ENCODE data around the gene EFCAB8. TPM values are rescaled to one million over a fixed set of nuclear protein-coding genes. Genes with fewer than 3 reads are reported as not detected.

The EFCAB8 gene
- total RNA-seq, 4 donors from 2014 or later = 1.4 to 1.5 TPM; not detected in 2

GRCh38 chr20:33010133-33010504 lies 151.4 kb downstream of the EFCAB8 start:
- H3K4me1 ChIP-seq = no peaks in the 10 kb centered on the region
- no peaks in the 10 kb centered on the region for H3K27me3 ChIP-seq
- intact Hi-C loops (cut with DNase I; ENCODE audit: low total_unique reads) = no loop called here
- H3K36me3 ChIP-seq = no peaks in the 10 kb centered on the region
- H3K4me3 ChIP-seq = no peak overlapping the region
- no peak for TF ChIP-seq POLR2A (IDR thresholded peaks at IDR 0.05)
- TF ChIP-seq CTCF (IDR thresholded peaks at IDR 0.05) = no peak
- no peaks in the 10 kb centered on the region for H3K9me3 ChIP-seq
- no peak overlapping the region for H3K27ac ChIP-seq
- DNase-seq = no peak

DNA sequence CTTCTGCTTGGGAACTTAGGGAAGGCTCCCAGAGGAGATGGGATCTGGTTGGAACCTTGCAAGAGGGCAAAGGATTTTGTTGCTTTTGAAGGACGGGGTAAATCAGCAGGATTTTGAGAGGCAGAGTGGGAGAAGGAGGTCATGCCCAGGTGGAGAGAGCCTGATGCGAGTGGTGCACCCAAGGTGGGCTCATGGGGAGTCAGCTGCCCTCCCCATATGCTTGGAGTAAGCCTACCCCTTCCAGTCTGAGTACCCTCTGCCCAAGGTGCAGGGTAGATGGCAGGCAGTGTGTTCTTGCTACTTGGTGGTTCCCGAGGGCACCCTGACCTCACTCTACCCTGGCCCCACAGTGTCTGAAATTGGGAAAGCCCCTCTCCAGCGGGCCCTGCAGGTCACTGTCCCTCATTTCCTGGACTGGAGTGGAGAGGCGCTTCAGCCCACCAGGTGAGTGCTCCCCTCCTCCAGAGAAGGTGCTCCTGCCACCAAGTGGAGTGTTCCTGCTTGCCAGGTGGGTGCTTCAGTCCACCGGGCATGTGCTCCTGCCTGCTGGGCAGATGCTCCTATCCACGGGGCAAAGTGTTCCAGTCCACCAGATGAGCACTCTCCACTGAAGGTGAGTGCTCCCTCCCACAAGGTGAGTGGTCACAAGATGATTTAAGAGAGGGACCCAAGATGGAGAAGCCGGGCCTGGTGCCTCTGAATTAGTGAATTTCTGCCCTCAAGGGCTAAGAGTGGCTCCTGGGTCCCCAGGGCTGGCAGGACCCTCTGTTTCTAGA lies 152.1 kb downstream of the EFCAB8 start:
- Histone ChIP-seq H3K27me3 (no peaks in the 10 kb centered on the region), H3K27ac (no peak overlapping the region), H3K36me3 (no peaks in the 10 kb centered on the region), H3K4me1 (no peaks in the 10 kb centered on the region), H3K9me3 (no peaks in the 10 kb centered on the region), H3K4me3 (no peak overlapping the region)
- TF ChIP-seq POLR2A (IDR thresholded peaks at IDR 0.05) (no peak), CTCF (IDR thresholded peaks at IDR 0.05) (no peak)
- DNase-seq = no peak
- intact Hi-C loops (cut with DNase I; ENCODE audit: low total_unique reads) = no loop called here

Other genes with a start within 250 kb of the EFCAB8 start
- 1 to 10 TPM in 1 of 4 donors, under 1 TPM in 1, not detected in 2; 0.07 to 2.0 TPM for gene C20orf203, start 185.0 kb upstream of the EFCAB8 start, total RNA-seq
- 10 to 100 TPM; 11.3 to 31.6 (median 25.4) TPM for gene COMMD7, start 115.5 kb upstream of the EFCAB8 start, total RNA-seq
- gene DNMT3B, start 96.5 kb upstream of the EFCAB8 start, total RNA-seq = 1 to 10 TPM in 2 of 4 donors, under 1 TPM in 2; 0.26 to 5.0 (median 1.2) TPM
- 100 to 1,000 TPM in 2 of 4 donors, 10 to 100 TPM in 2; 44.8 to 112 (median 101) TPM for gene MAPRE1, start 39.0 kb upstream of the EFCAB8 start, total RNA-seq
- not detected for gene SUN5, start 145.5 kb downstream of the EFCAB8 start, total RNA-seq
- not detected for gene BPIFB2, start 148.8 kb downstream of the EFCAB8 start, total RNA-seq
- gene BPIFB6, start 172.7 kb downstream of the EFCAB8 start, total RNA-seq = not detected
- gene BPIFB3, start 195.0 kb downstream of the EFCAB8 start, total RNA-seq = not detected
- gene BPIFB4, start 220.7 kb downstream of the EFCAB8 start, total RNA-seq = not detected

All from uterus (tissue), 4 donors.